ENCODE measurements around the gene ZNF205.
"Not testable (repeated sequence)": the region's sequence is repeated elsewhere in the genome, so short reads cannot be mapped to it uniquely, and the experiment has no call there.

Gene ZNF205

GRCh38 chr16:3135126-3135715 is 22.8 kb downstream of the ZNF205 start:
- no peak for DNase-seq

GRCh38 chr16:3137267-3137666 is 24.9 kb downstream of the ZNF205 start:
- DNase-seq: no peak

DNA sequence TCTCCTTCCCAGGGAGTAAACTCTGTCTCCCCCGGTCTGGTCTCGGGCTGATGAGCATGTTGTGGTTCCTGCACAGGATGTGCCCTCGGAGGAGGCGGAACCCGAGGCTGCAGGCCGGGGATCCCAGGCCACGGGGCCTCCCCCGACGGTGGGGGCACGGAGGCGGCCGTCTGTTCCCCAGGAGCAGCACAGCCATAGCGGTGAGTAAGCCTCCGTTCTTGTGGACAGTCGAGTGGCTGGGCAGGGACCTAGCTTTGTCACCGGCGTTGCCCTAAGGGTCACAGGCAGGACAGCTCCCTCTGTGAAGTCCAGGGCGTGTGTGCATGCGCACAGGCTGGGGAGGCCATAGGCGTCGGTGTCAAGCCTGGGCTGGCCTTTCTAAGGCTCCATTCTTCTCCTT is 26.0 kb downstream of the ZNF205 start:
- no peak for DNase-seq

DNA sequence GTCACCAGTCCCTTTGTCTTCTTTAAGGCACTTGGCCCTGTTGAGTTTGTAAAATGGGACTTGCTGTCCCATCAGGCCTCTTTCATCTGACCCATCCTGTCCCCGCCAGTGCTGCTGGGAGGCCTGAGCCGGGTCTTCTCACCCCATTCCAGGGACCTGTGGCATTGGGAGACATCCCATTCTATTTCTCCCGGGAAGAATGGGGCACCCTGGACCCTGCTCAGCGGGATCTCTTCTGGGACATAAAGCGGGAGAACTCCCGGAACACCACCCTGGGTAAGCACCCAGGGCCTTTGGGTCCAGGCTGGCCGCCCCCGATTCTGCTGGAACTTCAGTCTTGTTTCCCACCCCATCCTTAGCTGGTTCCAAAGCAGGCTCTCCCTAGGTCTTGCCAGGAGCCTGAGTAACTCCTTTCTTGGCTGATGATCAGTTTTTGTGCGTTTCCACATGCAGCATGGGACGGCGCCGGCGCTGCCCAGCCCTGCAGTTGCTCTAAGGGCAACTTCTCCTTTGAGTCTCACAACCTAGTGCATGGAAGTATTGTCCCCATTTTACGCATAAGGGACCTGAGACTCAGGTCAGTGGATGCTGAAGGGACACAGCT is 26.5 kb downstream of the ZNF205 start:
- DNase-seq: no peak

DNA sequence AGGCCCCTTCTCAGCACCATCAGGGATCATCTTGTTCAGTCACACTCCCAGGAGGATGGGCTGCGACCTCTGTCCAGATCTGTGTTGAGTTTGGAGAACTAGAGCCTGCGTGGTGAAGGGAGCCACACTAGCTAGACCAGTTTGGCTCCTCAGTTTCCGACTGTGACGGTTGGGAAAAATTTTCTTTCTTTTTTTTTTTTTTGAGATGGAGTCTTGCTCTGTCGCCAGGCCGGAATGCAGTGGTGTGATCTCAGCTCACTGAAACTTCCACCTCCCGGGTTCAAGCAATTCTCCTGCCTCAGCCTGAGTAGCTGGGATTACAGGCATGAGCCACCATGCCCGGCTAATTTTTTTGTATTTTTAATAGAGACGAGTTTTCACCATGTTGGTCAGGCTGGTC is 27.2 kb downstream of the ZNF205 start:
- not testable (repeated sequence) for DNase-seq

- no peak for DNase-seq
These were observed 28.4 kb downstream of the ZNF205 start for GRCh38 chr16:3140603-3141427.

GRCh38 chr16:3141781-3142311 is 29.5 kb downstream of the ZNF205 start:
- no peak for DNase-seq

DNA sequence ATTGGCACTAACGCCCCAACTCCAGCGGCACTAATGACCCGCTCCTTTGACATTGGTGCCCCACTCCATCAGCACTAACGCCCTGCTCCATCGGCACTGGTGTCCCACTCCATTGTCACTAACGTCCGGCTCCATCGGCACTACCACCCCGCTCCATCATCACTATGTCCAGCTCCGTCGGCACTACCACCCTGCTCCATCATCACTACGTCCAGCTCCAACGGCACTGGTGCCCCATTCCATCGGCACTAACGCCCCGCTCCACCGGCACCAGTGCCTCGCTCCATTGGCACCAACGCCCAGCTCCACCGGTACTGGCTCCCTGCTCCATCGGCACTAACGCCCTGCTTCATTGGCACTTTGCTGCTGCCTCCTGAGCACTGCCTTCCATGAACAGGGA is 29.9 kb downstream of the ZNF205 start:
- no peak for DNase-seq

GRCh38 chr16:3142770-3143169 is 30.4 kb downstream of the ZNF205 start:
- DNase-seq: no peak

DNA sequence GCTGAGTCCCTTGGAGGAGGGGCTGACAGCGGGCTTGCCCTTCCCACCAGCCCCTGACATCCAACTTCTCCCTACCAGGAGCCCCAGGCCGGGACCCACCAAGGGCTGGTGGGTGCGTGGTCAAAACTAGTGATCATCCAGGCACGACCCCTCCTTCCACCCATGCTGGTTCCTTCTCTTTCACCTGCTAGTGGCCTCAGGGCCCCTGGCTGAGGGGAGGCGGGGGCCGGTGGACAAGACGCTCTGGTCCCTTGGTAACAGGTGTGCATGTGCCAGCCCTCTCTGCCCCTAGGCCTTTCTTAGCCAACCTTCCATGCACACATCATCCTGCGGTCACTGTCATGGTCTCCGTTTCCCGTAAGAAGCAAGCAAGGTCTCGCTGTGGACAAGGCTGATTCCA is 30.8 kb downstream of the ZNF205 start:
- DNase-seq: no peak

DNA sequence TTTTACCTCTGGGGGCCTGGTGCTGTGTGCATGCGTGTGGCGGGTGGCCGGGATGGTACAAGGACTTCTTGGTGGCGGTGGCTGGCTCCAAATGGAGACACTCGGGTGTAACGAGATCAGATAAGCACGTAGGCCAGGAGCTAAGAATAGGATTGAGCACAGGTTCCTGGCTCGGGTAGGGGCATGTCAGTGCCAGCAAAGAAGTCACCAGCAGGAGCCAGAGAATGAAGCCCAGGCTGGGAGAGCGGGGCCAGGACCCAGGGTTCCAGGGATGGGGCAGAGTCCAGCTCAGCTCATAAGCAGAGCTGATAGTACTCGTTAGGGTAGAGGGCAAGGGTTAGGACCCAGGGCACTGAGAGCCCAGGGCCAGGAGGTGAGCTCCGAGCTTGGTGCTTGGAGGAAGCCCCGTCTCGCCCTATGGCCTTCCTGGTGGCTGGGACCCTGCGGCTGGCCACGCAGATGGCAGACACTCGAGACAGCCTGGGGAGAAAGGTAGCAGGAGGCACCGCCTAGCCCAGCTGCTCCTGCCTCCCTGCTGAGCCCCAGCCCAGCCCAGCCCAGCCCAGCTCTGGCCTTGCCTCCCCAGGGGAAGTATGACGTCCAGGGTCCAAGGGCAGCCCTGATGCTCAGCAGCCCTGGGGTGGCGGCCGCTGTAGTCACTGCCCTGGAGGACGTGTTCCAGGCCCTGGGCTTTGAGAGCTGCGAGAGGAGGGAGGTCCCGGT is 31.4 kb downstream of the ZNF205 start:
- DNase-seq: no peak

DNA sequence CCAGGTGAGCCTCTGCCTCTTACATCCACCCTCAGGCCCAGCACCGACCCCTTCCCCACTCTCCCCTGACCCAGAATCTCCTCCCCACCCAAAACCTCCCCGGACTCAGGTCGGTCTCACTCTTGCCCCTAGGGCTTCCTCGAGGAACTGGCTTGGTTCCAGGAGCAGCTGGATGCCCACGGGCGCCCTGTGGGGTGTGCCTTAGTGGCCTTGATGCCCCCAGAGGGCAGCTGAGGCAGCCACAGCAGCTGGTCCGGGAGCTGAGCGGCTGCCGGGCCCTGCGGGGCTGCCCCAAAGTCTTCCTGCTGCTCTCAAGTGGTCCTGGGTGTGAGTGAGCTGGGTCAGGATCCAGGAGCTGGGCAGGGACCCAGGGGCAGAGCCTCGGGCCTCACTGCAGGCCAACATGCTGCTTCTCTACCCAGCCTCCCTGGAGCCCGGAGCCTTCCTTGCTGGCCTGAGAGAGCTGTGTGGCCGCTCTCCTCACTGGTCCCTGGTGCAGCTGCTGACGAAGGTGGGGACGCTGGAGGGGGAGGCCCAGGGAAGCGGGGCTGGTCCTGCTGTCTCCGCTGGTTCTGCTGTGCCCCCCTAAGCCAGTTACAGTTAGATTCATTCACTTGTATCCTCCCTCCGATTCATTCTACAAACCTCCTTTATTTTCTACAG is 32.1 kb downstream of the ZNF205 start:
- no peak for DNase-seq

GRCh38 chr16:3145151-3145550 is 32.8 kb downstream of the ZNF205 start:
- no peak for DNase-seq

DNA sequence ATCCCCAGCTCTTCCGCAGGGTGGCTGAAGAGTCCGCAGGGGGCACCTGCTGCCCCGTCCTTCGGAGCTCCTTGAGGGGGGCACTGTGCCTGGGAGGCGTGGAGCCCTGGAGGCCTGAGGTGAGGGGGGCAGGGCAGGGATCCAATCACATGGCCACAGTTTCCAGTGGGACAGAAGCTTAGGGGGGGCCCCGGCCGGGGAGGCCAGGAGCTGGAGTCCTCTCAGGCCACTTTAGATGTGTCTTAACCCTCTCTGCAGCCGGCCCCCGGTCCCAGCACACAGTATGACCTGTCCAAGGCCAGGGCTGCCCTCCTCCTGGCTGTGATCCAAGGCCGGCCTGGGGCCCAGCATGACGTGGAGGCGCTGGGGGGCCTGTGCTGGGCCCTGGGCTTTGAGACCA is 33.3 kb downstream of the ZNF205 start:
- no peak for DNase-seq

DNA sequence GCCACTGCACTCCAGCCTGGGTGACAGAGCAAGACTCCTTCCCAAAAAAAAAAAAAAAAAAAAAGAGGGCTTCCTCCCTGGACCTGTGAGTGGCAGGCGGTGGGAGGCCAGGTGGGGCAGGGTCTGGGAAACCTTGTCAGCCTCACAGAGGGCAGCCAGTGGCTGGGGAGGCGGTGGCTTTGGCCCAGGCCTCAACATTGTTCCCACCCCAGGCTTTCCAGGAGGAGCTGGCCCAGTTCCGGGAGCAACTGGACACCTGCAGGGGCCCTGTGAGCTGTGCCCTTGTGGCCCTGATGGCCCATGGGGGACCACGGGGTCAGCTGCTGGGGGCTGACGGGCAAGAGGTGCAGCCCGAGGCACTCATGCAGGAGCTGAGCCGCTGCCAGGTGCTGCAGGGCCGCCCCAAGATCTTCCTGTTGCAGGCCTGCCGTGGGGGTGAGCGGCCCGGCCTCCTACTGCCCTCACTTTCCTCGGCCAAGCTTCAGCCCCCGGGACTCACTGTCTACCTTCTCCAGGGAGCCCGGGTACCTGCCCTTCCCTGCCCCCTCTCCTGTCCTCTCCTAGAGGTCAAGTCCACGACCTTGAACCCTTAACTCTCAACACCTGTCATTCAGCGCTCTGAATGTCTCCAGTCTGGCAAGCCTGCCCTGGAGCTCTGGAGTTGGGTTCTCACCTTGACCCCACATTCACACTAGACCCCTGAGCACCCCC is 34.8 kb downstream of the ZNF205 start:
- DNase-seq: no peak

DNA sequence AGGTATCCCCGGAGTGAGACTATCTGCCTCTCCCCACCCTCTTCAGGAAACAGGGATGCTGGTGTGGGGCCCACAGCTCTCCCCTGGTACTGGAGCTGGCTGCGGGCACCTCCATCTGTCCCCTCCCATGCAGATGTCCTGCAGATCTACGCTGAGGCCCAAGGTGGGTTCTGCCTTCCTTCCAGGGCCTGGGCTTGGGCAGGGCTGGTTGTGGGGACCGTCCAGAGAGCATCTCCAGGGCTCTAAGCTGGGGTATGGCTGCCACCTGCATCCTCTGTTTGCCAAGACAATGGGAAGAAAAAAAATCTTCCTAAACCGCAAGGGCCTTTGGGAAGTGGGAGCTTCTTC is 35.3 kb downstream of the ZNF205 start:
- DNase-seq: no peak

DNA sequence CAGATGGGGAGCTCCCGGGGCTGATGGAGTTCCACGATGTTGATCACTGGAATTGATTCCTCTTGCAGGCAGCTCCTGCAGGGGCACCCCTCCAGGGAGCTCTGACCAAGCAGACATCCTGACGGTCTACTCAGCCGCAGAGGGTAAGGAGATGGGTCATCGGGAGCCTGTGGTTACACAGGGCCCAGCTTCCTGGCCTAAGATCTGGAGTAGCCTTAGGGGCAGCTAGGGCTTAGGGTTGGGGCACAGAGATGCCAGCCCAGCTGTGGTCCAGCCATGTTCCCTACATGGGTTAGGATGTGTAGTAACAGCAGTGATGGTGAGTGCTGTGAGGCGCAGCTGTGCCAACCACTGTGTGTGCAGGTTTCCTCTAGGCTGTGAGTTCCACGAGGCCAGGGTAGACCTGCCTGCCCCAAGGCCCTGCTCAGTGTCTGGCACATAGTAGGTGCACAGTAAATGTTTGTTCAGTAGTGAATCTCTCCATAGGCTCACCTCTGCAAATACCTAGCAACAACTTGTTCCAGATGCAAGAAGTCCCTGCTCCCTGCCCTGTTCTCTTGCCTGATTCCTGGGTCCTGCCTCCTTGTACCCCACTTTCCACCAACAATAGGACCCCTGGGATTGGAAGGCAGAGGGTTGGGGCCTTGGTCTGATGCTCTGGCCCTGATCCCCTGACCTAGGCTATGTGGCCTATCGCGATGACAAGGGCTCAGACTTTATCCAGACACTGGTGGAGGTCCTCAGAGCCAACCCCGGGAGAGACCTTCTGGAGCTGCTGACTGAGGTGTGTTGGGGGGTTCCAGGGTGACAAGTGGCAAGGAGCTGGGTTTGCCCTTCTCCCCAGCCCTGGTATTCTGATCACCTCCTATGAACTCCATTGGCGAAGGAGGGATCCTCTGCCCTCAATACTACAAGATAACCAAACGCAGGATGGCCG is 36.1 kb downstream of the ZNF205 start:
- no peak for DNase-seq

GRCh38 chr16:3149193-3149530 is 36.8 kb downstream of the ZNF205 start:
- DNase-seq: no peak

DNA sequence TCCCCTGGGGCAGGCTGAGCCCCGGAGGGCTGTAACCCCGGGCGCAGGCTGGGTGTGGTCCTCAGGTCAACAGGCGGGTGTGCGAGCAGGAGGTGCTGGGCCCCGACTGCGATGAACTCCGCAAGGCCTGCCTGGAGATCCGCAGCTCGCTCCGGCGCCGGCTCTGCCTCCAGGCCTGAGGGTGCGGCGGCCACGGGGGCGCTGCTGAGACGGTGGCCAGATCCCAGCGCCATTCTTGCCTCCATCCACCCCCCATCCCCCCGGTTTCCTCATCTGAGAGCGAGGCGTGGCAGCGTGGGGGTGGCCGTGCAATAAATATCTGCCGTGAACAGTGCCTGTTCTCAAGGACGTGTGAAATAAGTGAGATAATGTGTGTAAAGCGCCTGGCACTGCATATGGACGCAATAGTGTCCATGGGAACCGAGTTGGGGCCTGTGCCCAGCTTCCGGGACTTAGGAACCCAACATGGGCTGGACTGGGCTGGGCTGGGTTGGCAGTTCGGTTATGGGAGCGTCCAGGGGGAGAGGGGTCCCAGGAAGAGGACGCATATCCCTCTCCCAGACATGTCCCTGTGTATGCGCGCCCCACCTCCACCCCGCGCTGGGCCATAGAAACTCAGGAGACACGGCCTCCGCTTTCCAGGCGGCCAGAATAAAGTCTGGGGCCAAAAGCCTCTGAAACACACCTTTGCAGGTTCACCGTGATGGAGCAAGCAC is 37.4 kb downstream of the ZNF205 start:
- DNase-seq: no peak
